Gastroesophageal sphincter (tissue), 4 donors: Measurements from ENCODE around the gene ZER1. TPM values are rescaled to one million over a fixed set of nuclear protein-coding genes. Genes with fewer than 3 reads are reported as not detected.
A peak's percentile ranks its signal among the peaks of the same experiment; 100 is the strongest.

Experiments used
- ATAC-seq: fragments of 150-250 bp; one replicate; pipeline ENCODE4 v1.9.1; 2016; ENCODE audit warnings: mild to moderate bottlenecking, moderate library complexity
- H3K27ac ChIP-seq, 4 donors: fragments of 200-600 bp; sonication (generic) in 3 of 4; 1 replicate in 3 of 4; 2 replicates in 1 of 4; pipeline ENCODE4 v1.5.1; 2016 to 2019
- H3K27me3 ChIP-seq: fragments of 200-600 bp; sonication (generic); one replicate; pipeline ENCODE4 v1.5.1; 2019
- H3K36me3 ChIP-seq, 2 donors: fragments of 200-600 bp; sonication (generic); one replicate each; pipeline ENCODE4 v1.5.1; 2019; ENCODE audit warnings: control low read depth in 1 of 2
- H3K4me1 ChIP-seq, 3 donors: fragments of 200-600 bp; sonication (generic); 1 replicate in 2 of 3; 2 replicates in 1 of 3; pipeline ENCODE4 v1.5.1; 2016 to 2019; ENCODE audit warnings: control low read depth in 2 of 3
- H3K4me3 ChIP-seq, 2 donors: fragments of 200-600 bp; sonication (generic); one replicate each; pipeline ENCODE4 v1.5.1; 2019; ENCODE audit warnings: mild to moderate bottlenecking in 1 of 2, moderate library complexity in 1 of 2
- H3K9me3 ChIP-seq, 3 donors: fragments of 200-600 bp; sonication (generic); one replicate each; pipeline ENCODE4 v1.5.1; 2017 to 2019; ENCODE audit warnings: control low read depth in 2 of 3
- CTCF ChIP-seq, 4 experiments: fragments of 200-600 bp in 2 of 4; fragments of 450-650 bp in 2 of 4; sonication (generic) in 1 of 4; IDR thresholded peaks; one replicate each; pipeline ENCODE4 v1.5.1; 2017 to 2019; ENCODE audit warnings: antibody characterized with exemption in 4 of 4, mild to moderate bottlenecking in 2 of 4, moderate library complexity in 2 of 4
- EP300 ChIP-seq: sonication (generic); formaldehyde crosslinking; IDR thresholded peaks from one replicate; pipeline ENCODE4 v1.6.1; 2017; ENCODE audit warnings: antibody characterized with exemption, mild to moderate bottlenecking
- POLR2A ChIP-seq, 2 donors: fragments of 450-650 bp; IDR thresholded peaks; one replicate each; pipeline ENCODE4 v1.6.1; 2017; ENCODE audit warnings: antibody characterized with exemption in 2 of 2, mild to moderate bottlenecking in 2 of 2, moderate library complexity in 1 of 2
- POLR2AphosphoS5 ChIP-seq: sonication (generic); formaldehyde crosslinking; IDR thresholded peaks from one replicate; pipeline ENCODE4 v1.6.1; 2017; ENCODE audit warnings: antibody characterized with exemption
- WGBS, 2 donors: methylation state at CpG; one replicate each; pipeline ENCODE4 v1.1.5; 2018; ENCODE audit warnings: low coverage in 1 of 2; 5-methylcytosine and 5-hydroxymethylcytosine counted together
- small RNA-seq, 4 donors: library from RNA; depleted of rRNA; stranded (forward); fragments of <200 nt; gene quantifications; one replicate each; pipeline ENCODE3, GENCODE V24; 2016
- total RNA-seq, 4 donors: library from RNA; depleted of rRNA; stranded (reverse); fragments of >200 nt; gene quantifications; one replicate each; pipeline ENCODE4 v1.1.0, GENCODE V29; 2016

ZER1 gene
- total RNA-seq, 4 donors from 2014 or later, result 55.1 to 104 (median 60.2) TPM

GRCh38 chr9:128683340-128684064 is 88.2 kb downstream of the ZER1 start:
- TF ChIP-seq POLR2A (IDR thresholded peaks at IDR 0.05), result peak in 1 of 2 donors; percentile 15
- TF ChIP-seq CTCF (IDR thresholded peaks at IDR 0.05), result no peak
- no peak for TF ChIP-seq EP300
- peak; percentile 8 for TF ChIP-seq POLR2AphosphoS5
- Histone ChIP-seq H3K36me3 (no peaks in the 10 kb centered on the region), H3K27me3 (no peaks in the 10 kb centered on the region), H3K4me1 (peaks cover 0 to 37% (median 10%) of the 10 kb centered on the region in 3 donors), H3K4me3 (peak overlapping the region; percentile 40 to 52), H3K27ac (peak overlapping the region in 3 of 4 donors; percentile 51 to 67 (median 56)), H3K9me3 (no peaks in the 10 kb centered on the region)
- peak; percentile 60 for ATAC-seq
- WGBS, 2 donors, result 13 to 14% methylated on average over 5 to 9 of the region's 21 CpGs

Small RNAs within 50 kb of the gene (small RNA-seq; reads per million reads assigned to genes)
- gene RF00017 (0 reads per million in 4 donors), gene RN7SL560P (0 reads per million in 4 donors)

Other genes with a start within 250 kb of the ZER1 start
- 100 to 1,000 TPM; 223 to 390 (median 286) TPM for gene SPTAN1, start 219.3 kb downstream of the ZER1 start, total RNA-seq
- 10 to 100 TPM; 28.3 to 47.0 (median 37.7) TPM for gene DYNC2I2, start 115.1 kb downstream of the ZER1 start, total RNA-seq
- gene SET, start 82.7 kb downstream of the ZER1 start, total RNA-seq, result 100 to 1,000 TPM; 209 to 355 (median 256) TPM
- gene PKN3, start 69.4 kb downstream of the ZER1 start, total RNA-seq, result 1 to 10 TPM; 2.3 to 7.5 (median 4.0) TPM
- gene ZDHHC12, start 47.8 kb downstream of the ZER1 start, total RNA-seq, result 10 to 100 TPM; 19.5 to 24.5 (median 22.2) TPM
- 10 to 100 TPM; 13.2 to 40.9 (median 17.7) TPM for gene TBC1D13, start 15.3 kb upstream of the ZER1 start, total RNA-seq
- 10 to 100 TPM; 20.3 to 29.7 (median 27.1) TPM for gene ENDOG, start 46.6 kb upstream of the ZER1 start, total RNA-seq
- gene SPOUT1, start 57.9 kb upstream of the ZER1 start, total RNA-seq, result 10 to 100 TPM in 3 of 4 donors, 1 to 10 TPM in 1; 9.6 to 26.0 (median 21.1) TPM
- gene KYAT1, start 110.0 kb upstream of the ZER1 start, total RNA-seq, result 1 to 10 TPM; 3.4 to 7.9 (median 4.8) TPM
- 10 to 100 TPM; 38.1 to 95.1 (median 49.9) TPM for gene LRRC8A, start 110.2 kb upstream of the ZER1 start, total RNA-seq
- gene PHYHD1, start 149.1 kb upstream of the ZER1 start, total RNA-seq, result 10 to 100 TPM in 3 of 4 donors, 1 to 10 TPM in 1; 9.6 to 27.1 (median 25.4) TPM
- gene DOLK, start 175.7 kb upstream of the ZER1 start, total RNA-seq, result 10 to 100 TPM in 3 of 4 donors, 1 to 10 TPM in 1; 9.8 to 17.1 (median 13.0) TPM
- 10 to 100 TPM; 18.6 to 32.7 (median 29.1) TPM for gene NUP188, start 175.8 kb upstream of the ZER1 start, total RNA-seq